Measurements from ENCODE around the gene ANKRD39. TPM values are rescaled to one million over a fixed set of nuclear protein-coding genes. Genes with fewer than 3 reads are reported as not detected.
A peak's percentile ranks its signal among the peaks of the same experiment; 100 is the strongest.
"Not testable (repeated sequence)": the region's sequence is repeated elsewhere in the genome, so short reads cannot be mapped to it uniquely, and the experiment has no call there.

Gene ANKRD39, protein sequence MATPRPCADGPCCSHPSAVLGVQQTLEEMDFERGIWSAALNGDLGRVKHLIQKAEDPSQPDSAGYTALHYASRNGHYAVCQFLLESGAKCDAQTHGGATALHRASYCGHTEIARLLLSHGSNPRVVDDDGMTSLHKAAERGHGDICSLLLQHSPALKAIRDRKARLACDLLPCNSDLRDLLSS
- 1 to 10 TPM; 7.9 to 9.0 (median 8.2) TPM for polyA plus RNA-seq (ENCODE audit: insufficient read length in 3 of 3)

GRCh38 chr2:96857667-96858372 is at the start of gene ANKRD39:
TSS of gene ANKRD39 (minus strand) at chr2:96858016. CDS start at chr2:96857987, 29 bp downstream.
- DNase-seq (ENCODE audit: low read depth in 3 of 3, low spot score in 2 of 3) = peak; percentile 94 to 98 (median 98)

GRCh38 chr2:96906729-96907114 is 48.9 kb upstream of the ANKRD39 start:
- DNase-seq (ENCODE audit: low read depth in 3 of 3, low spot score in 2 of 3) = no peak

- no peak for DNase-seq (ENCODE audit: low read depth in 3 of 3, low spot score in 2 of 3)
Measured at GRCh38 chr2:96903815-96904214, 46.0 kb upstream of the ANKRD39 start.

- DNase-seq (ENCODE audit: low read depth in 3 of 3, low spot score in 2 of 3) = no peak
Measured at GRCh38 chr2:96903318-96903717, 45.5 kb upstream of the ANKRD39 start.

DNA sequence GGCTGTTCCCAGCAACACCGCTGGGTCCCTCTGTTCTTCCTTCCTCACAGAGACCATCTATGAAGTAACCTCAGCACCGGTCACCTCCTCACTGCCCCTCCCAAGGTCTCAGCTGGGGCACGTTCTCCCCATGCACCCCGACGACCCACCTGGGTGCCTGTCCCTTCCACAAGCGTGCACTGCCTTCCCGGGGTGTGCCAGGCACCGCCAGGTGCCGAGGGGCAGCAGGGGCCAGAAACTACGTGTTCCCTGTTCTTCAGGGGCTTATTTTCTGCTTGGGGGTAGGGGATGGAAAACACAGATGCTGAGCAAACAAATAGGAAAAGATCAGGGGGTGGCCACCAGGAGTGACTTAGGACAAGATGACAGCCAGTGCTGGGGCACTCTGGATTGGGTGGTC is 42.4 kb upstream of the ANKRD39 start:
- no peak for DNase-seq (ENCODE audit: low read depth in 3 of 3, low spot score in 2 of 3)

- no peak for DNase-seq (ENCODE audit: low read depth in 3 of 3, low spot score in 2 of 3)
Measured at GRCh38 chr2:96899413-96899741, 41.6 kb upstream of the ANKRD39 start.

- DNase-seq (ENCODE audit: low read depth in 3 of 3, low spot score in 2 of 3) = no peak
Measured at GRCh38 chr2:96898641-96899412, 41.0 kb upstream of the ANKRD39 start.

DNA sequence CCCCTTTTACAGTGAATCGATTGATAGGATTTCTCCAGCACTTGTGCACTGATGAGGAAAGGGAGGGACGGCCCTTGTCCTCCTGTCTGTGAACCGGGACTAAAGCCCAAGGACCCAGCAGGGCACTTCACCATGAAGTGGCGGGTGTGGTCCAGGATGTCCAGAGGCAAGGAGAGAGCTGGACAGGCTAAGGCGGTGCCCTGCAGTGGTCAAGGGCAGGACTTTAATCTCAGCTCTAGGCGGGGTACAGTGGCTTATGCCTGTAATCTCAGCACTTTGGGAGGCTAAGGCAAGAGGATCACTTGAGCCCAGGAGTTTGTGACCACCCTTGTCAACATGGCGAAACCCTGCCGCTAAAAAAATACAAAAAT is 40.3 kb upstream of the ANKRD39 start:
- no peak for DNase-seq (ENCODE audit: low read depth in 3 of 3, low spot score in 2 of 3)

GRCh38 chr2:96897491-96898134 is 39.8 kb upstream of the ANKRD39 start:
- DNase-seq (ENCODE audit: low read depth in 3 of 3, low spot score in 2 of 3) = no peak

GRCh38 chr2:96895746-96896651 is 38.2 kb upstream of the ANKRD39 start:
- no peak for DNase-seq (ENCODE audit: low read depth in 3 of 3, low spot score in 2 of 3)

- no peak for DNase-seq (ENCODE audit: low read depth in 3 of 3, low spot score in 2 of 3)
Measured at GRCh38 chr2:96895032-96895745, 37.4 kb upstream of the ANKRD39 start.

- no peak for DNase-seq (ENCODE audit: low read depth in 3 of 3, low spot score in 2 of 3)
Measured at GRCh38 chr2:96894151-96894531, 36.3 kb upstream of the ANKRD39 start.

DNA sequence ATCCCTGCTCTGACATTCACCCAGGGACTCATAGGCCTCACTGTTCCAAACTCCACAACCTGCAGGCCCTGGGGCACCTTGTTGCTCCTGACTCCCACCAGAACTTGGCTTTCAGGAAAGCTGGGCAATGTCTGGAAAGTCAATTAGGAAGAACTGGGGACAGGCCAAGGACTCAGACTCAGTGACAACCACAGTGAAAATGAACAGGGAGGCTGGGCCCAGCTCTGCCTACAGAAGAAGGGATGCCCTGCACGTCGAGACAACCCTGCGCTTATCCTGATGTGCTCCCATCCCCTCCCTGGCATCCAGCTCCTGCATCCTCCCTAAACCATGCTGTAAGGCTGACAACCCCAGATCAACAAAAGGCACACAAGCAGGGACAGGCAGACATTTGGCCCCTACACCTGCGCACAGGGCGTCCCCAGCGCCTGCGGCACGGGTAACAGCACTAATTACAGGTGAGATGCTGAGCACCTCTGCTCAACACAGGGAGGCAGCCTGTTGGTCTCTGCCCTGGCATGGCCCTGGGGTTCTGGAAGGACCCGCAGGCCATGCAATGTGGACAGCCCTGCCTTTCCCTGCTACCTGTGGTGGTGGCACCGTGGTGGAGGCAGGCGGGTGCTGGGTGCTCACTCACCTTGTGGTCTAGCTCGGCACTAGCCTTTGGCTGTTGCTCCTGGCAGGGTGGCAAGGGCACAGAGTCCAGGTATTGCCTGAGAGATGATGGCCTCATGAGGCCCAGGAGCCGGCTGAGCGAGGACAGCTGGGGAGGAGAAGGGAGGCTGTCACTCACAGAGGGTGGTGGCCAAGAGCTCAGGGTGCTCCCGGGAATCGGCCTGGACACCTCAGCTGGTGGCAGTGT is 35.7 kb upstream of the ANKRD39 start:
- no peak for DNase-seq (ENCODE audit: low read depth in 3 of 3, low spot score in 2 of 3)

- DNase-seq (ENCODE audit: low read depth in 3 of 3, low spot score in 2 of 3) = no peak
Measured at GRCh38 chr2:96891591-96892333, 33.9 kb upstream of the ANKRD39 start.

- DNase-seq (ENCODE audit: low read depth in 3 of 3, low spot score in 2 of 3) = no peak
Measured at GRCh38 chr2:96890726-96891385, 33.0 kb upstream of the ANKRD39 start.

DNA sequence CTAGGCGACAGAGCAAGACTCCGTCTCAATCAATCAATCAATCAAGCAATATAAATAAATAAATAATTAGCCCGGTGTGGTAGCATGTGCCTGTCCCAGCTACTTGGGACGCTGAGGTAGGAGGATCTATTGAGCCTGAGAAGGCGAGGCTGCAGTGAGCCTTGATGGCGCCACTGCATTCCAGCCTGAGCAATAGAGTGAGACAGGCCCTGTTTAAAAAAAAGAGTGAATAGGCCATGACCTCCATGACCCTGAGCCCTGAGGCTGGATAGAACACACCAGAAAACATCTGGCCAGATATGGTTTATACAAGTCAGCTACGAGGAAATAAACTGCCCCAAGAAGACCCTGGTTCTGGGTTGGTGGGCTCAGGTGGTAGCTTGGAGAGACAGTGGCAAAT is 32.4 kb upstream of the ANKRD39 start:
- no peak for DNase-seq (ENCODE audit: low read depth in 3 of 3, low spot score in 2 of 3)

GRCh38 chr2:96889502-96889901 is 31.7 kb upstream of the ANKRD39 start:
- not testable (repeated sequence) for DNase-seq (ENCODE audit: low read depth in 3 of 3, low spot score in 2 of 3)
